GM23248 (cell line): ENCODE results near the gene FBXO34. TPM values are rescaled to one million over a fixed set of nuclear protein-coding genes. Genes with fewer than 3 reads are reported as not detected.

Experiments used
- DNase-seq: peaks from one replicate; pipeline ENCODE4 v3.0.0-alpha.2; 2015
- H2AFZ ChIP-seq: fragments of 200-600 bp; sonication (generic); 2 replicates; pipeline ENCODE4 v1.6.1; 2016; ENCODE audit warnings: antibody characterized with exemption
- H3F3A ChIP-seq: fragments of 200-600 bp; sonication (generic); 2 replicates; pipeline ENCODE4 v1.6.1; 2016; ENCODE audit warnings: mild to moderate bottlenecking, antibody characterized with exemption, mixed run types; ENCODE audit not compliant: insufficient read depth
- H3K27ac ChIP-seq: fragments of 200-600 bp; sonication (generic); 2 replicates; pipeline ENCODE4 v1.5.1; 2016; ENCODE audit warnings: mild to moderate bottlenecking
- H3K27me3 ChIP-seq: fragments of 200-600 bp; sonication (generic); replicated peaks from 2 replicates; pipeline ENCODE4 v1.6.1; 2016; ENCODE audit warnings: mild to moderate bottlenecking; ENCODE audit not compliant: insufficient read depth
- H3K36me3 ChIP-seq: fragments of 200-600 bp; sonication (generic); 2 replicates; pipeline ENCODE4 v1.6.1; 2016; ENCODE audit warnings: low read depth, mild to moderate bottlenecking
- H3K4me1 ChIP-seq: fragments of 200-600 bp; sonication (generic); 2 replicates; pipeline ENCODE4 v1.6.1; 2016; ENCODE audit warnings: mild to moderate bottlenecking; ENCODE audit not compliant: insufficient read depth
- H3K4me2 ChIP-seq: fragments of 200-600 bp; sonication (generic); one replicate; pipeline ENCODE4 v1.6.1; 2016; ENCODE audit warnings: mild to moderate bottlenecking; ENCODE audit not compliant: unreplicated experiment
- H3K4me3 ChIP-seq: fragments of 200-600 bp; sonication (generic); 2 replicates; pipeline ENCODE4 v1.5.1; 2016; ENCODE audit warnings: mild to moderate bottlenecking
- H3K79me2 ChIP-seq: fragments of 200-600 bp; sonication (generic); 2 replicates; pipeline ENCODE4 v1.6.1; 2016; ENCODE audit warnings: mild to moderate bottlenecking; ENCODE audit not compliant: insufficient read depth
- H3K9ac ChIP-seq: fragments of 200-600 bp; sonication (generic); 2 replicates; pipeline ENCODE4 v1.6.1; 2016; ENCODE audit warnings: mild to moderate bottlenecking
- H3K9me2 ChIP-seq: fragments of 200-600 bp; sonication (generic); 2 replicates; pipeline ENCODE4 v1.6.1; 2016; ENCODE audit warnings: mixed run types, mild to moderate bottlenecking, moderate library complexity; ENCODE audit not compliant: insufficient read depth
- H3K9me3 ChIP-seq: fragments of 200-600 bp; sonication (generic); one replicate; pipeline ENCODE4 v1.6.1; 2017; ENCODE audit warnings: low read depth
- H4K20me1 ChIP-seq: fragments of 200-600 bp; sonication (generic); 2 replicates; pipeline ENCODE4 v1.6.0; 2016; ENCODE audit not compliant: insufficient read depth
- EZH2 ChIP-seq: fragments of 200-600 bp; sonication (generic); IDR thresholded peaks from 2 replicates; pipeline ENCODE4 v1.6.1; 2018; ENCODE audit warnings: antibody characterized with exemption, mild to moderate bottlenecking; ENCODE audit not compliant: insufficient read depth, poor library complexity, severe bottlenecking
- EZH2phosphoT487 ChIP-seq: fragments of 200-600 bp; sonication (generic); IDR thresholded peaks from 2 replicates; pipeline ENCODE4 v1.6.1; 2018; ENCODE audit warnings: antibody characterized with exemption, moderate library complexity, mild to moderate bottlenecking, low read depth; ENCODE audit not compliant: insufficient read depth
- WGBS, 2 experiments: methylation state at CpG; one replicate each; pipeline ENCODE4 v1.1.6; 2015 to 2017; ENCODE audit warnings: low lambda C conversion rate in 2 of 2, low coverage in 1 of 2; ENCODE audit errors: missing lambda C conversion rate in 2 of 2; 5-methylcytosine and 5-hydroxymethylcytosine counted together
- in situ Hi-C: fragments of 300-500 bp; cut with MboI; formaldehyde crosslinking; loops from 2 replicates; pipeline ENCODE4 v1.15.0; 2020
- polyA plus RNA-seq: library from polyadenylated mRNA; unstranded; fragments of >200 nt; fragmentation: Nextera tagmentation; extraction: Ambion mirVana; gene quantifications from 2 replicates; pipeline ENCODE4 v1.2.1, GENCODE V29; 2016
- total RNA-seq: library from RNA; depleted of rRNA; stranded (reverse); fragments of >200 nt; shearing (Covaris generic); gene quantifications from 2 replicates; pipeline ENCODE4 v1.2.3, GENCODE V29; 2014; rRNA removed

The FBXO34 gene, protein sequence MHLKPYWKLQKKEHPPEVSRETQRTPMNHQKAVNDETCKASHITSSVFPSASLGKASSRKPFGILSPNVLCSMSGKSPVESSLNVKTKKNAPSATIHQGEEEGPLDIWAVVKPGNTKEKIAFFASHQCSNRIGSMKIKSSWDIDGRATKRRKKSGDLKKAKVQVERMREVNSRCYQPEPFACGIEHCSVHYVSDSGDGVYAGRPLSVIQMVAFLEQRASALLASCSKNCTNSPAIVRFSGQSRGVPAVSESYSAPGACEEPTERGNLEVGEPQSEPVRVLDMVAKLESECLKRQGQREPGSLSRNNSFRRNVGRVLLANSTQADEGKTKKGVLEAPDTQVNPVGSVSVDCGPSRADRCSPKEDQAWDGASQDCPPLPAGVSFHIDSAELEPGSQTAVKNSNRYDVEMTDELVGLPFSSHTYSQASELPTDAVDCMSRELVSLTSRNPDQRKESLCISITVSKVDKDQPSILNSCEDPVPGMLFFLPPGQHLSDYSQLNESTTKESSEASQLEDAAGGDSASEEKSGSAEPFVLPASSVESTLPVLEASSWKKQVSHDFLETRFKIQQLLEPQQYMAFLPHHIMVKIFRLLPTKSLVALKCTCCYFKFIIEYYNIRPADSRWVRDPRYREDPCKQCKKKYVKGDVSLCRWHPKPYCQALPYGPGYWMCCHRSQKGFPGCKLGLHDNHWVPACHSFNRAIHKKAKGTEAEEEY
- 8.9 and 10.5 TPM in 2 replicates for total RNA-seq
- polyA plus RNA-seq = 10.2 and 10.9 TPM in 2 replicates

GRCh38 chr14:55270832-55271571 is at the start of gene FBXO34:
Gene FBXO34, plus strand, starts transcription at chr14:55271421. Its CDS starts 78,970 bp downstream, at chr14:55350391.
- no peaks in the 10 kb centered on the region for H3K9me3 ChIP-seq
- no peaks in the 10 kb centered on the region for H3K27me3 ChIP-seq
- H3K4me3 ChIP-seq = peak within 1 kb of the TSS; percentile 94
- in situ Hi-C loops = no loop called here
- peaks cover 42% of the 10 kb centered on the region for H3K79me2 ChIP-seq
- no peaks in the 10 kb centered on the region for H3K36me3 ChIP-seq
- TF ChIP-seq EZH2 (no peak), EZH2phosphoT487 (no peak)
- 1 to 2% methylated on average over 22 to 37 of the region's 49 CpGs for WGBS, 2 experiments
- H4K20me1 ChIP-seq = peaks cover 8% of the 10 kb centered on the region; the same call in 1 of the 2 replicates
- H2AFZ ChIP-seq = peak within 1 kb of the TSS; percentile 89
- DNase-seq = peak; percentile 99
- peak within 1 kb of the TSS; percentile 75 for H3K27ac ChIP-seq
- H3K9ac ChIP-seq = peak within 1 kb of the TSS; percentile 96
- H3F3A ChIP-seq = no peaks in the 10 kb centered on the region; the same call in 1 of the 2 replicates
- H3K4me2 ChIP-seq = peak within 1 kb of the TSS; percentile 87
- peaks cover 27% of the 10 kb centered on the region for H3K4me1 ChIP-seq
- H3K9me2 ChIP-seq = no peaks in the 10 kb centered on the region

- H3K27me3 ChIP-seq = no peaks in the 10 kb centered on the region
- H3K4me1 ChIP-seq = 0 out of 2 replicates have a peak, but pooled peaks cover 4% of the 10 kb centered on the region
- no peak overlapping the region for H2AFZ ChIP-seq
- H3K4me2 ChIP-seq = no peak overlapping the region
- no peaks in the 10 kb centered on the region for H3K9me2 ChIP-seq
- no peak overlapping the region for H3K27ac ChIP-seq
- H3K4me3 ChIP-seq = no peak overlapping the region
- in situ Hi-C loops = no loop called here
- H3K36me3 ChIP-seq = no peaks in the 10 kb centered on the region
- no peaks in the 10 kb centered on the region for H3K9me3 ChIP-seq
- TF ChIP-seq EZH2phosphoT487 (no peak), EZH2 (no peak)
- H3F3A ChIP-seq = 0 out of 2 replicates have a peak, but pooled peaks cover 5% of the 10 kb centered on the region
- H3K9ac ChIP-seq = no peak overlapping the region
- no peaks in the 10 kb centered on the region for H4K20me1 ChIP-seq
- no peaks in the 10 kb centered on the region for H3K79me2 ChIP-seq
- no peak for DNase-seq
Observed at GRCh38 chr14:55221968-55222367, 49.3 kb upstream of the FBXO34 start.

DNA sequence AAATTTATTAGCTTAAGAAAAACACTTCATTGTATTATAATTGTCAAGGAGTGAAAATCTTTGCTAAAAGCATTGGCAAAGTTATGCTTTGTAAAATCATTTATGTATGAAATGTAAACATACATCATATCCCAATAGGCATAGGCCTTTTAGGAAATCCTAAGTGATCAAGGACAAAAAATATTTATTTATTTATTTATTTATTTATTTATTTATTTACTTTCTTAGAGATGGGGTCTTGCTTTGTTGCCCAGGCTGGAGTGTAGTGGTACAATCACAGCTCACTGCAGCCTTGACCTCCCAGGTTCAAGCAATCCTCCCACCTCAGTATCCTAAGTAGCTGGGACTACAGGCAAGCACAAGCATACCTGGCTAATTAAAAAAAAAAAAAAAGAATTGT is 47.9 kb upstream of the FBXO34 start:
- DNase-seq = no peak
- Histone ChIP-seq H3K27me3 (no peaks in the 10 kb centered on the region), H3K4me2 (no peak overlapping the region), H3K9me2 (no peaks in the 10 kb centered on the region), H2AFZ (no peak overlapping the region), H3K36me3 (no peaks in the 10 kb centered on the region), H3K79me2 (no peaks in the 10 kb centered on the region), H3K4me3 (no peak overlapping the region), H3K4me1 (0 out of 2 replicates have a peak, but pooled peaks cover 4% of the 10 kb centered on the region), H3K9me3 (no peaks in the 10 kb centered on the region), H3F3A (0 out of 2 replicates have a peak, but pooled peaks cover 5% of the 10 kb centered on the region), H3K9ac (no peak overlapping the region), H3K27ac (no peak overlapping the region), H4K20me1 (no peaks in the 10 kb centered on the region)
- in situ Hi-C loops = no loop called here
- TF ChIP-seq EZH2 (no peak), EZH2phosphoT487 (no peak)

DNA sequence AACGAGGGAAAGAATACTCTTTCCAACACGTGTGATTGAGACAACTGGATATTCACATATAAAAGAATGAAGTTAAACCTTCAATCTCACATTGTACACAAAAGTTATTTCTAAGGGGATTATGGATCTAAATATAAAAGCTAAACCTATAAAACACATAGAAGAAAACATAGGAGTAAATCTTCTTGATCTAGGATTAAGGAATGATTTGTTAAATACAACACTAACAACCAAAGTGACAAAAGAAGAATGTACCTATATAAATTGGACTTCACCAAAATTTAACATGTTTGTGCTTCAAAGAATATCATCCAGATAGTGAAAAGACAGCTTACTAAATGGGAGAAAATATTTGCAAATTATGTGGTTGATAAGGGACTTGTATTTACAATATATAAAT is 43.0 kb upstream of the FBXO34 start:
- 62 to 64% methylated on average over 2 of the region's 2 CpGs for WGBS, 2 experiments
- in situ Hi-C loops = loop anchor here (25.0 kb wide), 1 partner anchor 1259 kb away; no protein-coding TSS in a partner anchor
- no peaks in the 10 kb centered on the region for H3K9me3 ChIP-seq

More for the DNA sequence above, 43.0 kb upstream of the FBXO34 start:
- Histone ChIP-seq H3K4me3 (no peak overlapping the region), H3K27ac (no peak overlapping the region), H3K4me1 (no peaks in the 10 kb centered on the region), H3K27me3 (peaks cover 24% of the 10 kb centered on the region), H3K79me2 (no peaks in the 10 kb centered on the region), H3K4me2 (no peak overlapping the region), H3K9me2 (no peaks in the 10 kb centered on the region), H2AFZ (no peak overlapping the region), H3K36me3 (no peaks in the 10 kb centered on the region), H4K20me1 (no peaks in the 10 kb centered on the region), H3F3A (no peaks in the 10 kb centered on the region), H3K9ac (no peak overlapping the region)
- no peak for TF ChIP-seq EZH2
- no peak for DNase-seq
